HCT116 (cell line): ENCODE data around the gene PKMYT1. TPM values are rescaled to one million over a fixed set of nuclear protein-coding genes. Genes with fewer than 3 reads are reported as not detected.
A peak's percentile ranks its signal among the peaks of the same experiment; 100 is the strongest.

Source experiments
- ATAC-seq: fragments of 200-7000 bp; cut with Tn5 transposase; 2 replicates; pipeline ENCODE4 v1.9.1; 2020; ENCODE audit warnings: mild to moderate bottlenecking, moderate library complexity
- BruUV-seq: library from RNA; stranded (reverse); fragments of 400-500 nt; replicated peaks from 2 replicates; lab custom pipeline; 2021; lab: Mats Ljungman, UMichigan
- CTCF ChIA-PET: fragments of 300-600 bp; sonication (Branson Sonifier 250); formaldehyde crosslinking; loops from one replicate; lab custom pipeline; 2021; ENCODE audit warnings: antibody characterized with exemption; lab: Charles Lee
- POLR2A ChIA-PET: fragments of 300-600, 350-600 bp; sonication (Branson Sonifier 250); formaldehyde crosslinking; loops from one replicate; lab custom pipeline; 2021; ENCODE audit warnings: antibody characterized with exemption; lab: Charles Lee
- RAD21 ChIA-PET, 2 experiments: fragments of 300-600 bp; sonication (Branson Sonifier 250); formaldehyde crosslinking; loops; one replicate each; lab custom pipeline; 2023; ENCODE audit warnings: low total read pairs in 2 of 2; ENCODE audit not compliant: uncharacterized antibody in 2 of 2, unreplicated experiment in 2 of 2, low non-redundant PET in 1 of 2; lab: Charles Lee
- DNase-seq: peaks from one replicate; pipeline ENCODE4 v3.0.0-alpha.2; 2010; ENCODE audit warnings: low read depth, low spot score
- H2AFZ ChIP-seq: fragments of 200-600 bp; shearing (Covaris generic), sonication (generic); 2 replicates; pipeline ENCODE4 v1.6.1; 2017; ENCODE audit warnings: low read depth, mixed run types, mixed read lengths, antibody characterized with exemption, low read length; ENCODE audit not compliant: poor library complexity, severe bottlenecking
- H3K27ac ChIP-seq: 2 replicates; pipeline ENCODE4 v1.5.1; 2012; ENCODE audit warnings: low read depth, low read length
- H3K27me3 ChIP-seq: fragments of 200-600 bp; sonication (generic); 2 replicates; pipeline ENCODE4 v1.6.1; 2016; ENCODE audit warnings: mixed run types, low read length, mixed read lengths; ENCODE audit not compliant: insufficient read depth
- H3K36me3 ChIP-seq, 2 experiments: fragments of 200-500 bp in 1 of 2; fragments of 200-600 bp in 1 of 2; sonication (Bioruptor generic) in 1 of 2; sonication (generic) in 1 of 2; 2 replicates each; pipeline versions ENCODE4 v1.5.1 to v1.6.1; 2014 to 2016; ENCODE audit warnings: low read length in 2 of 2, inconsistent platforms in 1 of 2, mixed read lengths in 1 of 2, mixed run types in 1 of 2; ENCODE audit not compliant: insufficient read depth in 2 of 2, control insufficient read depth in 1 of 2
- H3K4me1 ChIP-seq, 2 experiments: fragments of 200-600 bp in 1 of 2; sonication (generic) in 1 of 2; 2 replicates each; pipeline versions ENCODE4 v1.5.1 to v1.6.1; 2012 to 2017; ENCODE audit warnings: low read length in 2 of 2, inconsistent platforms in 1 of 2, mild to moderate bottlenecking in 1 of 2, mixed read lengths in 1 of 2, mixed run types in 1 of 2, moderate library complexity in 1 of 2; ENCODE audit not compliant: insufficient read depth in 2 of 2, control insufficient read depth in 1 of 2
- H3K4me2 ChIP-seq: fragments of 200-600 bp; sonication (generic); 2 replicates; pipeline ENCODE4 v1.6.1; 2017; ENCODE audit warnings: mixed run types, low read length, mixed read lengths
- H3K4me3 ChIP-seq, 2 experiments: fragments of 200-600 bp in 1 of 2; sonication (generic) in 1 of 2; replicated peaks in 1 of 2; 2 replicates each; pipeline ENCODE4 v1.5.1; 2011 to 2016; ENCODE audit warnings: low read length in 2 of 2, control low read depth in 1 of 2, low read depth in 1 of 2, mild to moderate bottlenecking in 1 of 2, mixed read lengths in 1 of 2, mixed run types in 1 of 2
- H3K79me2 ChIP-seq: fragments of 200-600 bp; sonication (generic); 2 replicates; pipeline ENCODE4 v1.6.1; 2017; ENCODE audit warnings: mild to moderate bottlenecking, mixed run types, low read length, moderate library complexity, mixed read lengths; ENCODE audit not compliant: insufficient read depth
- H3K9ac ChIP-seq: fragments of 200-600 bp; sonication (generic); 2 replicates; pipeline ENCODE4 v1.6.1; 2016; ENCODE audit warnings: low read length, mixed read lengths
- H3K9me2 ChIP-seq: fragments of 200-600 bp; sonication (generic), shearing (Covaris generic); 2 replicates; pipeline ENCODE4 v1.6.1; 2017; ENCODE audit warnings: mixed run types, mild to moderate bottlenecking, moderate library complexity; ENCODE audit not compliant: insufficient read depth
- H3K9me3 ChIP-seq, 2 experiments: fragments of 200-500 bp in 1 of 2; fragments of 200-600 bp in 1 of 2; sonication (Bioruptor generic) in 1 of 2; sonication (generic) in 1 of 2; 2 replicates each; pipeline ENCODE4 v1.6.1; 2014 to 2017; ENCODE audit warnings: low read length in 2 of 2, mixed read lengths in 2 of 2, inconsistent platforms in 1 of 2, low read depth in 1 of 2, mild to moderate bottlenecking in 1 of 2, mixed run types in 1 of 2, moderate library complexity in 1 of 2; ENCODE audit not compliant: control insufficient read depth in 1 of 2, insufficient read depth in 1 of 2
- H4K20me1 ChIP-seq: fragments of 200-600 bp; sonication (generic), shearing (Covaris generic); 2 replicates; pipeline ENCODE4 v1.6.1; 2017; ENCODE audit warnings: mixed run types, mild to moderate bottlenecking, moderate library complexity; ENCODE audit not compliant: insufficient read depth
- CBX3 ChIP-seq: IDR thresholded peaks from 2 replicates; pipeline ENCODE4 v1.6.1; 2012; ENCODE audit warnings: low read depth
- CTCF ChIP-seq, 3 experiments: fragments of 200-600 bp in 1 of 3; sonication (generic) in 1 of 3; IDR thresholded peaks in 2 of 3; conservative IDR thresholded peaks in 1 of 3; 2 replicates each; pipeline ENCODE4 v1.5.1; 2012 to 2017; ENCODE audit warnings: low read depth in 2 of 3, low read length in 2 of 3, antibody characterized with exemption in 1 of 3, borderline replicate concordance in 1 of 3, control low read depth in 1 of 3, mild to moderate bottlenecking in 1 of 3, mixed read lengths in 1 of 3, mixed run types in 1 of 3, moderate library complexity in 1 of 3; ENCODE audit not compliant: insufficient read depth in 1 of 3
- EGR1 ChIP-seq: IDR thresholded peaks from 2 replicates; pipeline ENCODE4 v1.6.1; 2012; ENCODE audit warnings: low read depth
- ELF1 ChIP-seq: IDR thresholded peaks from 2 replicates; pipeline ENCODE4 v1.6.1; 2012; ENCODE audit warnings: low read depth, borderline replicate concordance
- FOSL1 ChIP-seq: IDR thresholded peaks from 2 replicates; pipeline ENCODE4 v1.6.1; 2012; ENCODE audit warnings: low read depth
- JUND ChIP-seq: IDR thresholded peaks from 2 replicates; pipeline ENCODE4 v1.6.1; 2012
- MAX ChIP-seq: IDR thresholded peaks from 2 replicates; pipeline ENCODE4 v1.6.1; 2012
- POLR2A ChIP-seq: IDR thresholded peaks from 2 replicates; pipeline ENCODE4 v1.7.0; 2011; ENCODE audit warnings: borderline replicate concordance; ENCODE audit not compliant: insufficient read depth, insufficient read length; ENCODE audit errors: extremely low read depth
- POLR2AphosphoS5 ChIP-seq: IDR thresholded peaks from 2 replicates; pipeline ENCODE4 v1.6.1; 2011; ENCODE audit warnings: mild to moderate bottlenecking, low read depth, low read length, moderate library complexity
- RAD21 ChIP-seq: IDR thresholded peaks from 2 replicates; pipeline ENCODE4 v1.6.1; 2012; ENCODE audit warnings: low read depth, mild to moderate bottlenecking
- REST ChIP-seq: IDR thresholded peaks from 2 replicates; pipeline ENCODE4 v1.6.1; 2012; ENCODE audit warnings: low read depth
- SIN3A ChIP-seq: IDR thresholded peaks from 2 replicates; pipeline ENCODE4 v1.6.1; 2012; ENCODE audit warnings: low read depth
- SP1 ChIP-seq: IDR thresholded peaks from 2 replicates; pipeline ENCODE4 v1.6.1; 2012; ENCODE audit warnings: low read depth
- SRF ChIP-seq: IDR thresholded peaks from 2 replicates; pipeline ENCODE4 v1.6.1; 2012; ENCODE audit warnings: low read depth
- TCF7L2 ChIP-seq: IDR thresholded peaks from 2 replicates; pipeline ENCODE4 v1.7.0; 2011; ENCODE audit warnings: borderline replicate concordance, inconsistent platforms; ENCODE audit not compliant: insufficient read depth, insufficient read length; ENCODE audit errors: extremely low read depth
- YY1 ChIP-seq: IDR thresholded peaks from 2 replicates; pipeline ENCODE4 v1.6.1; 2011; ENCODE audit warnings: low read length, low read depth, moderate library complexity, mild to moderate bottlenecking; ENCODE audit not compliant: insufficient replicate concordance; ENCODE audit errors: extremely low read depth
- ZBTB33 ChIP-seq: IDR thresholded peaks from 2 replicates; pipeline ENCODE4 v1.6.1; 2011; ENCODE audit warnings: mild to moderate bottlenecking, low read length, moderate library complexity; ENCODE audit not compliant: insufficient replicate concordance; ENCODE audit errors: extremely low read depth
- ZFX ChIP-seq: fragments of 450-650 bp; IDR thresholded peaks from 2 replicates; pipeline ENCODE4 v1.6.1; 2017
- ZNF274 ChIP-seq: fragments of 200-500 bp; sonication (Bioruptor generic); IDR thresholded peaks from 2 replicates; pipeline ENCODE4 v1.6.1; 2014; ENCODE audit warnings: mild to moderate bottlenecking, low read depth, low read length, inconsistent platforms
- intact Hi-C: fragments of 100-400 bp; cut with micrococcal nuclease; formaldehyde crosslinking; loops from 2 replicates; pipeline ENCODE4 v1.10.0; 2022
- total RNA-seq: library from RNA; stranded (reverse); gene quantifications from one replicate; pipeline ENCODE4 v1.2.1, GENCODE V29; 2021; ENCODE audit not compliant: unreplicated experiment

PKMYT1 gene
- total RNA-seq, 1 experiment from 2014 or later = 104 TPM

- ChIA-PET RAD21 (no interaction called here), POLR2A (no interaction called here)
Measured at GRCh38 chr16:2934450-2934849, 45.8 kb downstream of the PKMYT1 start.

More at GRCh38 chr16:2934450-2934849, 45.8 kb downstream of the PKMYT1 start:
- Histone ChIP-seq H3K79me2 (no peaks in the 10 kb centered on the region), H4K20me1 (no peaks in the 10 kb centered on the region), H3K4me1 (no peaks in the 10 kb centered on the region), H3K36me3 (peaks cover 0 to 2% of the 10 kb centered on the region in 2 experiments; a peak in 2 of 4 replicates), H3K9me2 (no peaks in the 10 kb centered on the region), H3K4me3 (no peak overlapping the region), H3K27ac (no peak overlapping the region), H3K4me2 (no peak overlapping the region), H3K9ac (no peak overlapping the region), H3K9me3 (no peaks in the 10 kb centered on the region), H2AFZ (no peak overlapping the region), H3K27me3 (no peaks in the 10 kb centered on the region)
- DNase-seq (no peak), ATAC-seq (no peak)
- intact Hi-C loops = no loop called here
- CTCF ChIA-PET = no interaction called here
- BruUV-seq = TSS peak; percentile 8
- no peak for TF ChIP-seq ZFX
- no peak for TF ChIP-seq POLR2A
- no peak for TF ChIP-seq REST
- TF ChIP-seq RAD21 = no peak
- TF ChIP-seq ZNF274 = no peak
- no peak for TF ChIP-seq ELF1
- TF ChIP-seq TCF7L2 = no peak
- no peak for TF ChIP-seq SRF
- TF ChIP-seq POLR2AphosphoS5 = no peak
- TF ChIP-seq YY1 = no peak
- no peak for TF ChIP-seq EGR1
- no peak for TF ChIP-seq FOSL1
- no peak for TF ChIP-seq CTCF (IDR thresholded peaks at IDR 0.05 in 2 of 3, conservative IDR thresholded peaks at IDR 0.05 in 1 of 3; ENCODE audit: borderline replicate concordance in 1 of 3, insufficient read depth in 1 of 3, low read depth in 2 of 3, low read length in 2 of 3)
- no peak for TF ChIP-seq SIN3A
- TF ChIP-seq SP1 = no peak
- no peak for TF ChIP-seq ZBTB33
- no peak for TF ChIP-seq JUND
- no peak for TF ChIP-seq CBX3
- no peak for TF ChIP-seq MAX
